ENCODE data around the gene PLAGL1. TPM values are rescaled to one million over a fixed set of nuclear protein-coding genes. Genes with fewer than 3 reads are reported as not detected.

The PLAGL1 gene, protein sequence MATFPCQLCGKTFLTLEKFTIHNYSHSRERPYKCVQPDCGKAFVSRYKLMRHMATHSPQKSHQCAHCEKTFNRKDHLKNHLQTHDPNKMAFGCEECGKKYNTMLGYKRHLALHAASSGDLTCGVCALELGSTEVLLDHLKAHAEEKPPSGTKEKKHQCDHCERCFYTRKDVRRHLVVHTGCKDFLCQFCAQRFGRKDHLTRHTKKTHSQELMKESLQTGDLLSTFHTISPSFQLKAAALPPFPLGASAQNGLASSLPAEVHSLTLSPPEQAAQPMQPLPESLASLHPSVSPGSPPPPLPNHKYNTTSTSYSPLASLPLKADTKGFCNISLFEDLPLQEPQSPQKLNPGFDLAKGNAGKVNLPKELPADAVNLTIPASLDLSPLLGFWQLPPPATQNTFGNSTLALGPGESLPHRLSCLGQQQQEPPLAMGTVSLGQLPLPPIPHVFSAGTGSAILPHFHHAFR
- 13.1 and 15.4 TPM in 2 replicates for total RNA-seq

DNA sequence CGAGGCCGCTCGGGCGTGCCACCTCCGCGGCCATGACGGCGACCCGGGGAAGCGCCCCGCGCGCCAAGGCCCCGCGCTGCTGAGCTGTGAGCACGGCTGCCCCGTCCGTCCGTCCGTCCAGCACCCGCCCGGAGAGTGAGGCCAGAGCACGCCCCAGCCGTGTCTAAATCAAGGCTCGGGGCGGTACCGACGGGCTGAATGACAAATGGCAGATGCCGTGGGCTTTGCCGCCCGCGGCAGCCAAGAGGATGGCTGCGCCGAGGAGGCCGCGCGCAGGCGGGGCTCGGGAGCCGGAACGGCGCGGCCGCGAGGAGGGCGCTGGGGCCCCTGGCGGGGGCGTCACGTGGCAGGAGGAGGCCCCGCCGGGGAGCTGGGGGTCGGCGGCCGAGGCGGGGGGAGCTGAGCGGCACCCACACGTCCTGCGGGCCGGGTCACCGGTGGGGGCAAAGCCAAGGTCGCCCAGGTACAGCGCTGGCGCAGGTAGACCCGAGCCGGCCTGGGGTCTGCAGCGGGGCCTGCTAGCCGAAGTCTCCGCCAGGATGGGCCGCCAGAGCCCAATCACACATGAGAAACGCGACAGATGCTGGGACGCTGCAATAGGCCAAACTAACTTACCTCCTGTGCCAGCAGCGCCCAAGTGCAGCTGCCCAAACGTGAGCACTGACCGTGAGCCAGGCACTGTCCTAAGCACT, at the start of gene PLAGL1:
Gene PLAGL1, minus strand, starts transcription at position 140 of the 692 bp plus-strand sequence. CDS start 60,123 bp downstream, outside the sequence.

Small RNA genes within 50 kb of the gene (small RNA-seq; reads per million reads assigned to genes)
- not detected for gene RF02143

Other genes with a start within 250 kb of the PLAGL1 start
- 17.3 and 21.7 TPM in 2 replicates for gene LTV1, start 164.9 kb downstream of the PLAGL1 start, total RNA-seq
- gene ZC2HC1B, start 143.8 kb downstream of the PLAGL1 start, total RNA-seq = not detected in 2 replicates
- gene SF3B5, start 87.3 kb upstream of the PLAGL1 start, total RNA-seq = 143 and 144 TPM in 2 replicates
- 9.6 and 9.8 TPM in 2 replicates for gene STX11, start 142.3 kb upstream of the PLAGL1 start, total RNA-seq